ENCODE measurements around the gene ADAR. TPM values are rescaled to one million over a fixed set of nuclear protein-coding genes. Genes with fewer than 3 reads are reported as not detected.

The ADAR gene
- total and polyA plus RNA-seq, 2 of the 8 experiments (the other 6 are each of a cell fraction or from before 2014, with no cell fraction given): 125 to 242 TPM

DNA sequence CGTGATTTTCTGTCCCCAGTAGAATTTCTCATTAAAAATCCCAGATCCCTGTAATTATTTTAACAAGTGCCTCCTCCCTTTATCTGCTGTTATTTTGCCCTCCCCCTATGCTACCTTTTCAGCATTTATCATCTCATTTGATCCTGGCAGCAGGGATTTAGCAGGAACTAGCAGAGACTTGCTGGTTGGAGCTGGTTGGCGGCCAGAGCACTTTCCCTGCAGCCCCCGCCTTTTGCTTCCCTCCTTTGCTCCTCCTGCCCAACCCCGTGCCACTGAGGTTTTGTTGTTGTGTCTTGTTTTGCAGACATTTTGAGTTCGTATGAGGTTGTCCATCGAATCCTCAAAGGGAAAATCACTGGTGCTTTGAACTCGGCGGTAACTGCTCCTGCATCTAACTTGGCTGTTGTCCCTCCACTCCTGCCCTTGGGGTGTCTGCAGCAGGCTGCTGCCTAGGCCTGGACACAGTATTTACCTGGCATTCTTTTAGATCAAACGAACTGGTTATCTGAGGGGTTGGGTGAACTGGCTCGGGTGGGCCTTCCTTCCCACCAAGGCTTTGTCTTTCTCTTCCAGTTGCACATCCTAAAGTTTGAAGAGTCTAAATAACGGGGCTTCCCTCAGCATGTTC is 60.8 kb downstream of the ADAR start (continued):
- TF ChIP-seq, protein P1, sequence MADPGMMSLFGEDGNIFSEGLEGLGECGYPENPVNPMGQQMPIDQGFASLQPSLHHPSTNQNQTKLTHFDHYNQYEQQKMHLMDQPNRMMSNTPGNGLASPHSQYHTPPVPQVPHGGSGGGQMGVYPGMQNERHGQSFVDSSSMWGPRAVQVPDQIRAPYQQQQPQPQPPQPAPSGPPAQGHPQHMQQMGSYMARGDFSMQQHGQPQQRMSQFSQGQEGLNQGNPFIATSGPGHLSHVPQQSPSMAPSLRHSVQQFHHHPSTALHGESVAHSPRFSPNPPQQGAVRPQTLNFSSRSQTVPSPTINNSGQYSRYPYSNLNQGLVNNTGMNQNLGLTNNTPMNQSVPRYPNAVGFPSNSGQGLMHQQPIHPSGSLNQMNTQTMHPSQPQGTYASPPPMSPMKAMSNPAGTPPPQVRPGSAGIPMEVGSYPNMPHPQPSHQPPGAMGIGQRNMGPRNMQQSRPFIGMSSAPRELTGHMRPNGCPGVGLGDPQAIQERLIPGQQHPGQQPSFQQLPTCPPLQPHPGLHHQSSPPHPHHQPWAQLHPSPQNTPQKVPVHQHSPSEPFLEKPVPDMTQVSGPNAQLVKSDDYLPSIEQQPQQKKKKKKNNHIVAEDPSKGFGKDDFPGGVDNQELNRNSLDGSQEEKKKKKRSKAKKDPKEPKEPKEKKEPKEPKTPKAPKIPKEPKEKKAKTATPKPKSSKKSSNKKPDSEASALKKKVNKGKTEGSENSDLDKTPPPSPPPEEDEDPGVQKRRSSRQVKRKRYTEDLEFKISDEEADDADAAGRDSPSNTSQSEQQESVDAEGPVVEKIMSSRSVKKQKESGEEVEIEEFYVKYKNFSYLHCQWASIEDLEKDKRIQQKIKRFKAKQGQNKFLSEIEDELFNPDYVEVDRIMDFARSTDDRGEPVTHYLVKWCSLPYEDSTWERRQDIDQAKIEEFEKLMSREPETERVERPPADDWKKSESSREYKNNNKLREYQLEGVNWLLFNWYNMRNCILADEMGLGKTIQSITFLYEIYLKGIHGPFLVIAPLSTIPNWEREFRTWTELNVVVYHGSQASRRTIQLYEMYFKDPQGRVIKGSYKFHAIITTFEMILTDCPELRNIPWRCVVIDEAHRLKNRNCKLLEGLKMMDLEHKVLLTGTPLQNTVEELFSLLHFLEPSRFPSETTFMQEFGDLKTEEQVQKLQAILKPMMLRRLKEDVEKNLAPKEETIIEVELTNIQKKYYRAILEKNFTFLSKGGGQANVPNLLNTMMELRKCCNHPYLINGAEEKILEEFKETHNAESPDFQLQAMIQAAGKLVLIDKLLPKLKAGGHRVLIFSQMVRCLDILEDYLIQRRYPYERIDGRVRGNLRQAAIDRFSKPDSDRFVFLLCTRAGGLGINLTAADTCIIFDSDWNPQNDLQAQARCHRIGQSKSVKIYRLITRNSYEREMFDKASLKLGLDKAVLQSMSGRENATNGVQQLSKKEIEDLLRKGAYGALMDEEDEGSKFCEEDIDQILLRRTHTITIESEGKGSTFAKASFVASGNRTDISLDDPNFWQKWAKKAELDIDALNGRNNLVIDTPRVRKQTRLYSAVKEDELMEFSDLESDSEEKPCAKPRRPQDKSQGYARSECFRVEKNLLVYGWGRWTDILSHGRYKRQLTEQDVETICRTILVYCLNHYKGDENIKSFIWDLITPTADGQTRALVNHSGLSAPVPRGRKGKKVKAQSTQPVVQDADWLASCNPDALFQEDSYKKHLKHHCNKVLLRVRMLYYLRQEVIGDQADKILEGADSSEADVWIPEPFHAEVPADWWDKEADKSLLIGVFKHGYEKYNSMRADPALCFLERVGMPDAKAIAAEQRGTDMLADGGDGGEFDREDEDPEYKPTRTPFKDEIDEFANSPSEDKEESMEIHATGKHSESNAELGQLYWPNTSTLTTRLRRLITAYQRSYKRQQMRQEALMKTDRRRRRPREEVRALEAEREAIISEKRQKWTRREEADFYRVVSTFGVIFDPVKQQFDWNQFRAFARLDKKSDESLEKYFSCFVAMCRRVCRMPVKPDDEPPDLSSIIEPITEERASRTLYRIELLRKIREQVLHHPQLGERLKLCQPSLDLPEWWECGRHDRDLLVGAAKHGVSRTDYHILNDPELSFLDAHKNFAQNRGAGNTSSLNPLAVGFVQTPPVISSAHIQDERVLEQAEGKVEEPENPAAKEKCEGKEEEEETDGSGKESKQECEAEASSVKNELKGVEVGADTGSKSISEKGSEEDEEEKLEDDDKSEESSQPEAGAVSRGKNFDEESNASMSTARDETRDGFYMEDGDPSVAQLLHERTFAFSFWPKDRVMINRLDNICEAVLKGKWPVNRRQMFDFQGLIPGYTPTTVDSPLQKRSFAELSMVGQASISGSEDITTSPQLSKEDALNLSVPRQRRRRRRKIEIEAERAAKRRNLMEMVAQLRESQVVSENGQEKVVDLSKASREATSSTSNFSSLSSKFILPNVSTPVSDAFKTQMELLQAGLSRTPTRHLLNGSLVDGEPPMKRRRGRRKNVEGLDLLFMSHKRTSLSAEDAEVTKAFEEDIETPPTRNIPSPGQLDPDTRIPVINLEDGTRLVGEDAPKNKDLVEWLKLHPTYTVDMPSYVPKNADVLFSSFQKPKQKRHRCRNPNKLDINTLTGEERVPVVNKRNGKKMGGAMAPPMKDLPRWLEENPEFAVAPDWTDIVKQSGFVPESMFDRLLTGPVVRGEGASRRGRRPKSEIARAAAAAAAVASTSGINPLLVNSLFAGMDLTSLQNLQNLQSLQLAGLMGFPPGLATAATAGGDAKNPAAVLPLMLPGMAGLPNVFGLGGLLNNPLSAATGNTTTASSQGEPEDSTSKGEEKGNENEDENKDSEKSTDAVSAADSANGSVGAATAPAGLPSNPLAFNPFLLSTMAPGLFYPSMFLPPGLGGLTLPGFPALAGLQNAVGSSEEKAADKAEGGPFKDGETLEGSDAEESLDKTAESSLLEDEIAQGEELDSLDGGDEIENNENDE (IDR thresholded peaks at IDR 0.05; ENCODE audit: insufficient replicate concordance, low read length): no peak
- TF ChIP-seq JUN (IDR thresholded peaks at IDR 0.05; ENCODE audit: low read depth, low read length) (no peak), TCF12 (IDR thresholded peaks at IDR 0.05; ENCODE audit: low read depth, low read length) (no peak), ASH2L (IDR thresholded peaks at IDR 0.05; ENCODE audit: low read length) (no peak), RNF2 (IDR thresholded peaks at IDR 0.05; ENCODE audit: borderline replicate concordance, low read depth, low read length, missing control alignments, poor library complexity, severe bottlenecking) (no peak), TAF7 (optimal IDR thresholded peaks at IDR 0.05; ENCODE audit: borderline replicate concordance, low read depth, low read length) (no peak), KDM4A (IDR thresholded peaks at IDR 0.05; ENCODE audit: low read depth, low read length, severe bottlenecking) (no peak), HDAC2 (IDR thresholded peaks at IDR 0.05; ENCODE audit: borderline replicate concordance in 1 of 2, low read depth in 2 of 2, low read length in 2 of 2) (no peak), SIN3A (conservative IDR thresholded peaks at IDR 0.05 in 1 of 2, IDR thresholded peaks at IDR 0.05 in 1 of 2; ENCODE audit: low read depth in 1 of 2, low read length in 2 of 2) (no peak)
